K562 (cell line): ENCODE results near the gene COL5A1. TPM values are rescaled to one million over a fixed set of nuclear protein-coding genes. Genes with fewer than 3 reads are reported as not detected.

Experiments
- ATAC-seq: fragments of 200-7000 bp; cut with Tn5 transposase; 3 replicates; pipeline ENCODE4 v1.9.1; 2020; ENCODE audit warnings: moderate library complexity
- BruUV-seq: library from RNA; stranded (reverse); fragments of 400-500 nt; replicated peaks from 2 replicates; lab custom pipeline; 2021; lab: Mats Ljungman, UMichigan
- CTCF ChIA-PET: fragments of 300-600 bp; formaldehyde crosslinking; extraction: SDS; loops from one replicate; lab custom pipeline; 2021; ENCODE audit warnings: low intra/inter-chr PET ratio; lab: Yijun Ruan, JAX
- POLR2A ChIA-PET: fragments of 300-600, 350-650 bp; sonication (Branson Sonifier 250); formaldehyde crosslinking; extraction: SDS; loops from one replicate; lab custom pipeline; 2021; ENCODE audit warnings: antibody characterized with exemption, inconsistent platforms; lab: Yijun Ruan, JAX
- DNase-seq, 4 experiments: peaks; one replicate each; pipeline versions ENCODE4 v3.0.0 to v3.0.0-alpha.2; 2011 to 2018; ENCODE audit warnings: low spot score in 3 of 4, mixed read lengths in 3 of 4; ENCODE audit errors: extremely low read depth in 1 of 4
- FAIRE-seq: peaks from 2 replicates; lab custom pipeline; 2011; peaks lifted over from hg19 to GRCh38; lab: Jason Lieb, UNC
- H2AFZ ChIP-seq: 2 replicates; pipeline ENCODE4 v1.6.0; 2011; ENCODE audit warnings: low read depth, low read length, control low read depth, inconsistent platforms
- H3K27ac ChIP-seq: fragments of 200-600 bp; 3 replicates; pipeline ENCODE4 v1.8.0; 2011; ENCODE audit warnings: low read depth, mild to moderate bottlenecking, control low read depth, inconsistent platforms, low read length, moderate library complexity, mixed read lengths; ENCODE audit errors: extremely low read depth
- H3K27me3 ChIP-seq, 2 experiments: fragments of 300-600 bp in 1 of 2; 2 replicates in 1 of 2; 3 replicates in 1 of 2; pipeline versions ENCODE4 v1.6.0 to v1.8.0; 2011; ENCODE audit warnings: inconsistent platforms in 2 of 2, low read length in 2 of 2, mild to moderate bottlenecking in 1 of 2, mixed read lengths in 1 of 2, moderate library complexity in 1 of 2; ENCODE audit not compliant: control insufficient read depth in 2 of 2, insufficient read depth in 2 of 2
- H3K36me3 ChIP-seq: fragments of 300-600 bp; 3 replicates; pipeline ENCODE4 v1.8.0; 2011; ENCODE audit warnings: mild to moderate bottlenecking, low read length, inconsistent platforms; ENCODE audit not compliant: control insufficient read depth, insufficient read depth
- H3K4me1 ChIP-seq, 2 experiments: fragments of 200-600 bp in 1 of 2; replicated peaks in 1 of 2; 2 replicates in 1 of 2; 3 replicates in 1 of 2; pipeline versions ENCODE4 v1.5.1 to v1.8.0; 2011; ENCODE audit warnings: inconsistent platforms in 2 of 2, low read length in 2 of 2, mild to moderate bottlenecking in 1 of 2, mixed read lengths in 1 of 2, moderate library complexity in 1 of 2; ENCODE audit not compliant: control insufficient read depth in 2 of 2, insufficient read depth in 2 of 2
- H3K4me2 ChIP-seq: 2 replicates; pipeline ENCODE4 v1.6.1; 2011; ENCODE audit warnings: low read length, control low read depth, inconsistent platforms, mixed read lengths; ENCODE audit not compliant: insufficient read depth
- H3K4me3 ChIP-seq: fragments of 200-600 bp; sonication (generic), shearing (Covaris generic); 2 replicates; pipeline ENCODE4 v1.5.1; 2016; ENCODE audit warnings: control low read depth, inconsistent platforms
- H3K79me2 ChIP-seq: fragments of 200-600 bp; 3 replicates; pipeline ENCODE4 v1.8.0; 2011; ENCODE audit warnings: low read length, inconsistent platforms; ENCODE audit not compliant: control insufficient read depth, insufficient read depth
- H3K9ac ChIP-seq, 2 experiments: 2 replicates each; pipeline versions ENCODE4 v1.6.0 to v1.6.1; 2011; ENCODE audit warnings: low read depth in 2 of 2, low read length in 2 of 2, control low read depth in 1 of 2, inconsistent platforms in 1 of 2, mild to moderate bottlenecking in 1 of 2, mixed read lengths in 1 of 2; ENCODE audit not compliant: insufficient read depth in 1 of 2
- H3K9me1 ChIP-seq: one replicate; pipeline ENCODE4 v1.6.0; 2011; ENCODE audit warnings: inconsistent platforms, mild to moderate bottlenecking, low read length, moderate library complexity; ENCODE audit not compliant: control insufficient read depth, insufficient read depth
- H3K9me3 ChIP-seq: replicated peaks from 2 replicates; pipeline ENCODE4 v1.5.1; 2011; ENCODE audit warnings: low read depth, low read length, inconsistent platforms; ENCODE audit not compliant: control insufficient read depth, insufficient read depth
- H4K20me1 ChIP-seq: replicated peaks from 2 replicates; pipeline ENCODE4 v1.6.1; 2011; ENCODE audit warnings: low read length, inconsistent platforms, mixed read lengths; ENCODE audit not compliant: control insufficient read depth, insufficient read depth
- ATF1 ChIP-seq, 2 experiments: fragments of 450-650 bp in 1 of 2; IDR thresholded peaks; 2 replicates each; pipeline ENCODE4 v1.6.1; 2016; ENCODE audit warnings: missing compliant biosample characterization in 1 of 2, missing genetic modification characterization in 1 of 2
- ATF6 ChIP-seq: sonication (generic); formaldehyde crosslinking; IDR thresholded peaks from 2 replicates; pipeline ENCODE4 v1.4.0; 2020; ENCODE audit warnings: mild to moderate bottlenecking, missing genetic modification reagents
- BRD4 ChIP-seq: fragments of 200-600 bp; sonication (generic); IDR thresholded peaks from 2 replicates; pipeline ENCODE4 v1.6.1; 2017; ENCODE audit warnings: inconsistent platforms
- FOXJ2 ChIP-seq: fragments of 200-800 bp; sonication (Bioruptor generic); IDR thresholded peaks from 2 replicates; pipeline ENCODE4 v1.6.1; 2016; ENCODE audit warnings: missing genetic modification characterization, missing compliant biosample characterization
- FOXK1 ChIP-seq: sonication (generic); formaldehyde crosslinking; IDR thresholded peaks from 2 replicates; pipeline ENCODE4 v1.8.0; 2022; ENCODE audit warnings: missing genetic modification reagents, mild to moderate bottlenecking, borderline replicate concordance
- KDM1A ChIP-seq, 2 experiments: fragments of 450-650 bp; IDR thresholded peaks; 2 replicates each; pipeline ENCODE4 v1.6.1; 2016; ENCODE audit warnings: mild to moderate bottlenecking in 2 of 2
- MYNN ChIP-seq, 2 experiments: sonication (generic); formaldehyde crosslinking in 1 of 2; IDR thresholded peaks; 2 replicates each; pipeline versions ENCODE4 v1.5.0 to v1.6.1; 2016 to 2020; ENCODE audit warnings: antibody characterized with exemption in 1 of 2, missing genetic modification reagents in 1 of 2
- NFRKB ChIP-seq: fragments of 450-650 bp; IDR thresholded peaks from 2 replicates; pipeline ENCODE4 v1.6.1; 2016; ENCODE audit warnings: low read depth
- NR3C1 ChIP-seq: sonication (generic); formaldehyde crosslinking; IDR thresholded peaks from 2 replicates; pipeline ENCODE4 v1.8.1; 2022; ENCODE audit warnings: missing genetic modification reagents
- PATZ1 ChIP-seq: fragments of 250-450 bp; sonication (Bioruptor Pico); IDR thresholded peaks from 2 replicates; pipeline ENCODE4 v1.5.0; 2020; ENCODE audit warnings: mild to moderate bottlenecking, borderline replicate concordance
- PML ChIP-seq: IDR thresholded peaks from 2 replicates; pipeline ENCODE4 v1.6.1; 2012; ENCODE audit warnings: low read length, inconsistent platforms
- TBL1XR1 ChIP-seq, 2 experiments: IDR thresholded peaks; 2 replicates each; pipeline ENCODE4 v1.6.1; 2012; ENCODE audit warnings: improper control_type of control experiment in 2 of 2, low read length in 2 of 2, mild to moderate bottlenecking in 1 of 2
- TCF7 ChIP-seq: sonication (generic); IDR thresholded peaks from 2 replicates; pipeline ENCODE4 v1.6.1; 2016; ENCODE audit warnings: antibody characterized with exemption, borderline replicate concordance
- ZNF175 ChIP-seq: fragments of 200-800 bp; sonication (Bioruptor generic); IDR thresholded peaks from 2 replicates; pipeline ENCODE4 v1.6.1; 2016; ENCODE audit warnings: low read depth, mild to moderate bottlenecking, missing genetic modification characterization, missing compliant biosample characterization
- ZNF431 ChIP-seq: sonication (generic); formaldehyde crosslinking; IDR thresholded peaks from 2 replicates; pipeline ENCODE4 v1.8.0; 2022; ENCODE audit warnings: mild to moderate bottlenecking, missing genetic modification reagents
- ZSCAN29 ChIP-seq: fragments of 450-650 bp; IDR thresholded peaks from 2 replicates; pipeline ENCODE4 v1.6.1; 2017
- WGBS: fragments of 100-300 bp; shearing (Covaris generic); methylation state at CpG from one replicate; pipeline ENCODE4 v1.1.6; 2016; ENCODE audit warnings: low coverage, mixed read lengths; ENCODE audit not compliant: insufficient coverage; ENCODE audit errors: missing lambda C conversion rate; 5-methylcytosine and 5-hydroxymethylcytosine counted together
- in situ Hi-C: fragments of 300-500 bp; cut with MboI; formaldehyde crosslinking; loops from 4 replicates; pipeline ENCODE4 v1.15.0; 2018; ENCODE audit warnings: inconsistent platforms, mixed read lengths
- intact Hi-C: fragments of 100-400 bp; cut with micrococcal nuclease; formaldehyde crosslinking; loops from 2 replicates; pipeline ENCODE4 v1.14.2; 2022
- polyA plus RNA-seq, 8 experiments: library from polyadenylated mRNA; depleted of rRNA in 4 of 8; stranded (reverse) in 5 of 8; unstranded in 3 of 8; fragments of >200 nt; fragmentation: Nextera tagmentation in 2 of 8; fragmentation: Illumina TruSeq in 1 of 8; extraction: Ambion mirVana in 2 of 8; extraction: Trizol in 1 of 8; gene quantifications; 2 replicates each; pipeline versions ENCODE4 v1.2.1 to v1.2.3, GENCODE V29; 2011 to 2014; ENCODE audit warnings: inconsistent platforms in 1 of 8, missing spikeins in 1 of 8
- total RNA-seq, 7 experiments: library from RNA; depleted of rRNA in 6 of 7; stranded (reverse); fragments of >200 nt in 6 of 7; fragmentation: Illumina TruSeq in 2 of 7; extraction: Trizol in 2 of 7; gene quantifications; 2 replicates each; pipeline versions ENCODE4 v1.2.1 to v1.2.3, GENCODE V29; 2011 to 2021; ENCODE audit warnings: low replicate concordance in 1 of 7

COL5A1 gene
- total and polyA plus RNA-seq, 9 of the 15 experiments (the other 6 are each of a cell fraction or from before 2014, with no cell fraction given), result under 0.01 to 0.13 (median 0.04) TPM; not detected in 6

GRCh38 chr9:134600836-134601638 lies 40.6 kb upstream of the COL5A1 start:
- TF ChIP-seq KDM1A (IDR thresholded peaks at IDR 0.05) (no peak), ZNF175 (CRISPR knock-in tag) (no peak), PATZ1 (CRISPR knock-in tag) (no peak), TBL1XR1 (IDR thresholded peaks at IDR 0.05; ENCODE audit: low read length in 2 of 2) (no peak), TCF7 (no peak), BRD4 (no peak), ATF1 (CRISPR knock-in tag; IDR thresholded peaks at IDR 0.05) (no peak), ATF1 (tag; IDR thresholded peaks at IDR 0.05) (no peak), ZSCAN29 (no peak), NR3C1 (CRISPR knock-in tag) (no peak), PML (no peak), ZNF431 (CRISPR knock-in tag) (no peak), FOXK1 (CRISPR knock-in tag) (no peak), NFRKB (no peak), ATF6 (no peak), MYNN (IDR thresholded peaks at IDR 0.05) (no peak), MYNN (CRISPR knock-in tag; IDR thresholded peaks at IDR 0.05) (no peak), FOXJ2 (tag) (no peak)
- CTCF ChIA-PET, result no interaction called here

More at GRCh38 chr9:134600836-134601638, 40.6 kb upstream of the COL5A1 start:
- no peak overlapping the region for H3K9ac ChIP-seq
- no peak overlapping the region for H3K27ac ChIP-seq
- H3K4me3 ChIP-seq, result no peak overlapping the region
- H3K36me3 ChIP-seq, result no peaks in the 10 kb centered on the region
- H3K4me2 ChIP-seq, result no peak overlapping the region
- no peak overlapping the region for H2AFZ ChIP-seq
- H4K20me1 ChIP-seq, result no peaks in the 10 kb centered on the region
- intact Hi-C loops (no loop called here), in situ Hi-C loops (no loop called here)
- no TSS peak for BruUV-seq
- DNase-seq, result no peak
- peaks cover 11 to 34% of the 10 kb centered on the region in 2 experiments; a peak in 3 of 5 replicates for H3K27me3 ChIP-seq
- FAIRE-seq, result no peak
- no peaks in the 10 kb centered on the region for H3K79me2 ChIP-seq
- no peaks in the 10 kb centered on the region for H3K9me1 ChIP-seq
- ATAC-seq, result no peak
- POLR2A ChIA-PET, result no interaction called here
- no peaks in the 10 kb centered on the region for H3K9me3 ChIP-seq
- 0% methylated on average over 10 of the region's 10 CpGs for WGBS
- H3K4me1 ChIP-seq, result no peaks in the 10 kb centered on the region; a peak in 2 of 5 replicates
